GM12873 (cell line): ENCODE measurements around the gene TAF9.

ENCODE experiments used
- TF ChIP-seq, protein P1 (sequence below): IDR thresholded peaks from 2 replicates; pipeline ENCODE4 v1.5.1; 2012; ENCODE audit warnings: low read depth, mild to moderate bottlenecking, moderate library complexity, low read length, control low read depth; ENCODE audit not compliant: insufficient read depth; ENCODE audit errors: missing control alignments

TAF9 gene

DNA sequence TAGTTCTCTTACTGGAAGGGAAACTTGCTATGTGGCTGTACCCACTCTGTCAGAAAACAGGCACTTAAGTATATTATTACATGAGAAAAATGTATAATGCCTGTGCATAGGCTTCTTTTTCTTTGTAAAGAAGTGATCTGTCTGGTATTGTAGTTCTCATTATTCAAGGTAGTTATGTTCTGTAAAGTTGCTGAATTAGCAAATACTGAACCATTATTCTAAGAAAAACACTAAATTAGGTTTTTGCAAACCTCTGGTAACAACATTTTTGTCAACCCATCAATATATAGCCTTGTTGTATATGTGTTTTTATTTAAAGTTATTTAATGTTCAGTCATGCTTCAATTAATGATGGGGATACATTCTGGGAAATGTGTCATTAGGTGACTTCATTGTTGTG lies 9.1 kb upstream of the TAF9 start:
- TF ChIP-seq, protein P1, sequence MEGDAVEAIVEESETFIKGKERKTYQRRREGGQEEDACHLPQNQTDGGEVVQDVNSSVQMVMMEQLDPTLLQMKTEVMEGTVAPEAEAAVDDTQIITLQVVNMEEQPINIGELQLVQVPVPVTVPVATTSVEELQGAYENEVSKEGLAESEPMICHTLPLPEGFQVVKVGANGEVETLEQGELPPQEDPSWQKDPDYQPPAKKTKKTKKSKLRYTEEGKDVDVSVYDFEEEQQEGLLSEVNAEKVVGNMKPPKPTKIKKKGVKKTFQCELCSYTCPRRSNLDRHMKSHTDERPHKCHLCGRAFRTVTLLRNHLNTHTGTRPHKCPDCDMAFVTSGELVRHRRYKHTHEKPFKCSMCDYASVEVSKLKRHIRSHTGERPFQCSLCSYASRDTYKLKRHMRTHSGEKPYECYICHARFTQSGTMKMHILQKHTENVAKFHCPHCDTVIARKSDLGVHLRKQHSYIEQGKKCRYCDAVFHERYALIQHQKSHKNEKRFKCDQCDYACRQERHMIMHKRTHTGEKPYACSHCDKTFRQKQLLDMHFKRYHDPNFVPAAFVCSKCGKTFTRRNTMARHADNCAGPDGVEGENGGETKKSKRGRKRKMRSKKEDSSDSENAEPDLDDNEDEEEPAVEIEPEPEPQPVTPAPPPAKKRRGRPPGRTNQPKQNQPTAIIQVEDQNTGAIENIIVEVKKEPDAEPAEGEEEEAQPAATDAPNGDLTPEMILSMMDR: no peak

DNA sequence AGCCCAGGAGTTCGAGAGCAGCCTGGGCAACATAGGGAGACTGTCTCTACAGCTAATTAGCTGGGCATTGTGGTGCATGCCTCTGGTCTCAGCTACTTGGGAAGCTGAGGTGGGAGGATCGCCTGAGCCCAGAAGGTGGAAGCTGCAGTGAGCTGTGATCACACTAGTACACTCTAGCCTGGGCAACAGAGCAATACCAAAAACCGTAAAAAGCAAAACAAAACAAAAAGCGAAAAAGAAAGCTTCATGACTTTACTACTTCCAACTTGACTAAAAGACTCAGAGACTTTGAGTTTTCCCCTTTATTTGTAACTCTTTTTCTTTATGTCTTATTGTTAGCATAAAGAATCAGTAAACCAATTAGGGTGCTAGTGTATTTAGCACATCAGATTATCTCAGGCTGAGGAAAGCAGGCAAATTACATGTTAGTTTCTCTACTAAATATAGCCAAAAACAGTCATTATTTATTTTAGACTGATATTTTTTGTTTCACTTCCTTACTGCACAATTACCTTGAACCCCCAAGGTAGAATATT lies 5.7 kb upstream of the TAF9 start:
- TF ChIP-seq, protein P1: no peak

DNA sequence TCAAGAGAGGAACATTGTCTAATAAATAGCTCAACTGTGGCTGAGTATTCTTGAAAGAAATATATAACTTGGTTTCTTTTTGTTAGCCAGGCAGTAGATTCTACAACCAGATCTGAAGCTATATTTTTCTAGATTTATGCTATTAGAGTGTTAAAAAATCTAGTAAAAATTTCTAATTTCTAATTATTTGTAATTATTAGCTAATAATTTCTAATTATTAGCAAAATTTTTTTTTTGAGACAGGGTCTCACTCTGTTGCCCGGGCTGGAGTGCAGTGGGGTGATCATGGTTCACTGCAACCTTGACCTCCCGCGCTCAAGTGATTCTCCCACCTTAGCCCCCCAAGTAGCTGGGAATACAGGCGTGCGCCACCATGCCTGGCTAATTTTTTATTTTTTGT lies 3.1 kb upstream of the TAF9 start:
- TF ChIP-seq, protein P1: no peak

DNA sequence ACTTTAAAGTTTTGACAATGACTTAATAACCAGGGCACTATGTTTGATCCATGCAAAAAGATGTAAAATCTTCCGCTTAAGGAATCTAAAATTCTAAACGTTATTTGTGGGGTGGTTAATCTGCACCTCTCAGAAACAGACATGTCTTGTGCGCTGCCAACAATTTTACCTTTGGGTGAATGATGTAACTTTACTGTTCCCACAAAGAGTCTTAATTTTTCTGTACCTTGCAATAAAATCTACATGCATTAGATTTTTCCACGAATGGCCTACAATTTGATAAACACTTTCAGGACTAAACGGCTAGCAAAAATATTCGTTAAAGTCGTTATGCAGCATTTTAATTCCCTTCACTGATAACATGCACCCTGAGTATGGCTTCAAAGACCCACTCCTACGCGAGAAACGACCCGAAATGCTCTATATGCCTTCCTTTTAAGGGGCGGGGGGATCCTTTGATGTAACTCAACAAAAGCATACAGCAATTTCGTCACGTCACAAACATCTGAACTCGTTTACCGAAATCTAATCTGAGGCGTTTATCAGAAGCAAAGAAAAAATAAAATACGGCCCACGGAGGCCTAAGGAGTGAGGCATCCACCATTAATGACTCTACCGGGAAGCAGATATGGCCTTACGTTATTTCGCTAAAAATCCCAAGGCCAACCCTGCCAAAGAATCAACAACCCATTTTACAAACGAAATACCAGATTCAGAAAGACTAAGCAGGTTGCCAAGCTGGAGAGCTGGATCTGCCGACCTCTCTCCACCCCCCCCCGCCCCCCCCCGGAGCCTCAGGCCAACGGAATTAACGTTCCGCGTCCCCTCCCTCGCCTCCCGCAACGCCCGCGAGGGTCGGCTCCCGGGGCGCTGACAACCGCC lies 621 bp downstream of the TAF9 start:
- TF ChIP-seq, protein P1: no peak

DNA sequence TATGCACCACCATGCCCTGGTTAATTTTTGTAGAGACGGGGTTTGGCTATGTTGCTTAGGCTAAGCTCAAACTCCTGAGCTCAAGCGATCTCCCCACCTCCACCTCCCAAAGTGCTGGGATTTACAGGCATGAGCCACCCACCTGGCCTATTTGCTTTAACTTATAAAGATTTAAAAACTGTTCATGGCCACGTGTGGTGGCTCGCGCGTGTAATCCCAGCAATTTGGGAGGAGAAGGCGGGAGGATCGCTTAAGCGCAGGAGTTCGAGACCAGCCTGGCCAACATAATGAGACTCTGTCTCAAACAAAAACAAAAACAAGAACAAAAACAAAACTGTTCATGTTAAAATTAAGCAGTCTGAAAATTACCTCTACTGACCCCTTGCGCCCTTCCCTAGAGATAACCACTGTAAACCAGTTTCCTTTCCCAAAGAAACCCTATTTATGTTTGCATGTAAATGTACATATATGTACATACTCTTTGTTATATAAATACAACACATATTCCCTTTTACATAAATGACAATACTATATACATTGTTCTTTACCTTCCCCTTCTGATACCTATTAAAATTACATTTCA lies 1.5 kb downstream of the TAF9 start:
- TF ChIP-seq, protein P1: no peak

DNA sequence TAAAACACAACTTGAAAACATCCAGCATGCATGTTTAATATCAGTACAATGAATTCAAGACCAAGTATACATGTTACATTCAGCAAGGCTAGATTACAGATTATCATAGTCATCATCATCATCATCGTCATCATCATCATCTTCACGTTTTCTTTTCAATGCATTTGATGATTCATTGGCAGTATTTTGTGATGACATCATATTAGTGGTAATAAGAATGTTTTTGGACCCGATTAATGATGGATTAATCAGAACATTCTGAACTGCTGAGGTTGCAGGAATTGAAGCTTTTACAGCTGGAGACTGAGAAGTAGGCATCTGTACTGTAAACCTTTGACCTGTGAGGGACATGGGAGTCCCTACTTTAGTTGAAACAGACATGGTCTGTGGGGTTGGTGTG lies 4.5 kb downstream of the TAF9 start:
- TF ChIP-seq, protein P1: no peak

DNA sequence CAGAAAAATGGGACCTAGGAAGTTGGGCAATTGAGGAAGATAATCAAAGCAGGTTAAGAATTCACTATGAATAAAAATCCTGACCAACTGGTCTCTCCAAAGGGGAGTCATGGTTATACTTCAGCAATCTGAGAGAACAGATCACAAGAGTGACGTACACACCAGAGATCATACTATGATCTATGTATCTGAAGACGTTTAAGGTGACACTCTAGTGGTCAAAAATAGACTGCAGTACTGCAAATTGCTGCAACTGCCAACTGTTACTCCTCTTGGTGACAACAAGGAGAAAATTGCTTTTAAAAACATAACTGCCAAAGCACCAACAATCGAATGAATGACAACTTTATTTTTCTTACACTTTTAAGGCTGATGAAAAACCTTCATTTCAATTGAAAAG lies 4.9 kb downstream of the TAF9 start:
- TF ChIP-seq, protein P1: peak; percentile 62
